CMK (cell line): ENCODE results near the gene CLEC7A.

Source experiments
- DNase-seq: peaks from one replicate; pipeline ENCODE4 v3.0.0-alpha.2; 2010; ENCODE audit warnings: low read depth

CLEC7A gene

GRCh38 chr12:10094646-10095395 lies 35.2 kb downstream of the CLEC7A start:
- DNase-seq: no peak

- DNase-seq: no peak
Measured at GRCh38 chr12:10088955-10089900, 40.8 kb downstream of the CLEC7A start.

GRCh38 chr12:10088031-10088430 lies 42.0 kb downstream of the CLEC7A start:
- no peak for DNase-seq

- no peak for DNase-seq
Measured at GRCh38 chr12:10086387-10086786, 43.6 kb downstream of the CLEC7A start.

GRCh38 chr12:10084733-10085132 lies 45.3 kb downstream of the CLEC7A start:
- DNase-seq: no peak

- no peak for DNase-seq
Measured at GRCh38 chr12:10082117-10082874, 47.7 kb downstream of the CLEC7A start.

GRCh38 chr12:10075451-10075850 lies 54.5 kb downstream of the CLEC7A start:
- DNase-seq: no peak

- no peak for DNase-seq
Measured at GRCh38 chr12:10073261-10073660, 56.7 kb downstream of the CLEC7A start.

- DNase-seq: no peak
Measured at GRCh38 chr12:10072131-10072530, 57.9 kb downstream of the CLEC7A start.

GRCh38 chr12:10070380-10070779 lies 59.6 kb downstream of the CLEC7A start:
- no peak for DNase-seq

GRCh38 chr12:10069976-10070375 lies 60.0 kb downstream of the CLEC7A start:
- DNase-seq: no peak

GRCh38 chr12:10069099-10069498 lies 60.9 kb downstream of the CLEC7A start:
- no peak for DNase-seq

- DNase-seq: no peak
Measured at GRCh38 chr12:10068644-10069043, 61.4 kb downstream of the CLEC7A start.

- DNase-seq: no peak
Measured at GRCh38 chr12:10067942-10068341, 62.1 kb downstream of the CLEC7A start.

- no peak for DNase-seq
Measured at GRCh38 chr12:10067264-10067663, 62.7 kb downstream of the CLEC7A start.
